HG02642 (cell line): ENCODE data around the gene CEP76.

Experiments
- ATAC-seq: cut with Tn5 transposase; IDR thresholded peaks from one replicate; pipeline ENCODE4 v1.9.1; 2021; ENCODE audit warnings: mild to moderate bottlenecking; ENCODE audit not compliant: unreplicated experiment, poor library complexity

CEP76 gene

GRCh38 chr18:12721495-12722275 is 19.2 kb upstream of the CEP76 start:
- ATAC-seq: no peak

- ATAC-seq: no peak
These were observed 8.9 kb upstream of the CEP76 start for GRCh38 chr18:12711446-12711845.

- no peak for ATAC-seq
These were observed 1.1 kb upstream of the CEP76 start for GRCh38 chr18:12703664-12704063.

GRCh38 chr18:12703096-12703567 is 609 bp upstream of the CEP76 start:
- no peak for ATAC-seq

GRCh38 chr18:12701161-12701560 is 1.4 kb downstream of the CEP76 start:
- no peak for ATAC-seq

GRCh38 chr18:12699747-12700146 is 2.8 kb downstream of the CEP76 start:
- ATAC-seq: no peak

GRCh38 chr18:12694032-12694431 is 8.5 kb downstream of the CEP76 start:
- ATAC-seq: no peak

GRCh38 chr18:12692206-12692605 is 10.3 kb downstream of the CEP76 start:
- no peak for ATAC-seq

- no peak for ATAC-seq
These were observed 13.2 kb downstream of the CEP76 start for GRCh38 chr18:12689256-12689850.

- no peak for ATAC-seq
These were observed 16.4 kb downstream of the CEP76 start for GRCh38 chr18:12686100-12686499.

- ATAC-seq: no peak
These were observed 23.2 kb downstream of the CEP76 start for GRCh38 chr18:12679183-12679786.

- no peak for ATAC-seq
These were observed 34.5 kb downstream of the CEP76 start for GRCh38 chr18:12668041-12668440.

GRCh38 chr18:12659904-12660605 is 42.5 kb downstream of the CEP76 start:
- ATAC-seq: no peak

- ATAC-seq: peak; percentile 26
These were observed 43.9 kb downstream of the CEP76 start for GRCh38 chr18:12658426-12659138.

- peak; percentile 77 for ATAC-seq
These were observed 44.7 kb downstream of the CEP76 start, which contains the start of gene SPIRE1 for GRCh38 chr18:12657684-12658425. Gene SPIRE1 (minus strand): TSS chr18:12658107. CDS start chr18:12657866, 241 bp downstream.

- peak; percentile 52 for ATAC-seq
These were observed 45.4 kb downstream of the CEP76 start for GRCh38 chr18:12656938-12657683.

GRCh38 chr18:12656605-12656937 is 46.0 kb downstream of the CEP76 start:
- no peak for ATAC-seq

GRCh38 chr18:12654971-12655370 is 47.6 kb downstream of the CEP76 start:
- ATAC-seq: no peak

- ATAC-seq: no peak
These were observed 49.6 kb downstream of the CEP76 start for GRCh38 chr18:12652861-12653401.
